IPS-18c (cell line): ENCODE data around the gene GPR180.

Experiments used
- H3K4me3 ChIP-seq: 2 replicates; pipeline ENCODE4 v1.7.0; 2013; ENCODE audit warnings: low read depth, mild to moderate bottlenecking, low read length, moderate library complexity; ENCODE audit not compliant: insufficient read depth
- H3K9me3 ChIP-seq: one replicate; pipeline ENCODE4 v1.6.1; 2013; ENCODE audit warnings: mild to moderate bottlenecking, low read length, moderate library complexity; ENCODE audit not compliant: control insufficient read depth, insufficient read depth

Gene GPR180

GRCh38 chr13:94590744-94591143, 10.9 kb upstream of the GPR180 start:
- no peaks in the 10 kb centered on the region for H3K9me3 ChIP-seq

GRCh38 chr13:94595001-94595949, 6.4 kb upstream of the GPR180 start:
- peak overlapping the region; percentile 97 for H3K4me3 ChIP-seq
- H3K9me3 ChIP-seq, result no peaks in the 10 kb centered on the region

More at GRCh38 chr13:94590744-94591143, 10.9 kb upstream of the GPR180 start:
- no peak overlapping the region for H3K4me3 ChIP-seq

GRCh38 chr13:94595950-94596574, 5.6 kb upstream of the GPR180 start, which contains the start of gene TGDS:
Gene TGDS, minus strand, starts transcription at chr13:94596152. Its CDS starts 16 bp downstream, at chr13:94596136.
- H3K4me3 ChIP-seq, result peak within 1 kb of the TSS; percentile 97
- H3K9me3 ChIP-seq, result no peaks in the 10 kb centered on the region

- Histone ChIP-seq H3K4me3 (peak overlapping the region; percentile 97; the same call in 1 of the 2 replicates), H3K9me3 (no peaks in the 10 kb centered on the region)
Observed at GRCh38 chr13:94596575-94596971, 5.1 kb upstream of the GPR180 start.

- Histone ChIP-seq H3K9me3 (no peaks in the 10 kb centered on the region), H3K4me3 (no peak overlapping the region)
Observed at GRCh38 chr13:94598281-94598680, 3.4 kb upstream of the GPR180 start.

GRCh38 chr13:94599877-94600276, 1.8 kb upstream of the GPR180 start:
- H3K9me3 ChIP-seq, result no peaks in the 10 kb centered on the region
- H3K4me3 ChIP-seq, result no peak overlapping the region

GRCh38 chr13:94602467-94602866, 810 bp downstream of the GPR180 start:
- H3K4me3 ChIP-seq, result peak overlapping the region; percentile 86
- H3K9me3 ChIP-seq, result no peaks in the 10 kb centered on the region

- Histone ChIP-seq H3K9me3 (no peaks in the 10 kb centered on the region), H3K4me3 (no peak overlapping the region)
Observed at GRCh38 chr13:94607056-94607455, 5.4 kb downstream of the GPR180 start.

- Histone ChIP-seq H3K9me3 (no peaks in the 10 kb centered on the region), H3K4me3 (no peak overlapping the region)
Observed at GRCh38 chr13:94607939-94608338, 6.3 kb downstream of the GPR180 start.

GRCh38 chr13:94608586-94608985, 6.9 kb downstream of the GPR180 start:
- Histone ChIP-seq H3K4me3 (no peak overlapping the region), H3K9me3 (no peaks in the 10 kb centered on the region)

- no peak overlapping the region for H3K4me3 ChIP-seq
- H3K9me3 ChIP-seq, result no peaks in the 10 kb centered on the region
Observed at GRCh38 chr13:94609196-94609595, 7.5 kb downstream of the GPR180 start.

- Histone ChIP-seq H3K4me3 (no peak overlapping the region), H3K9me3 (no peaks in the 10 kb centered on the region)
Observed at GRCh38 chr13:94610475-94610874, 8.8 kb downstream of the GPR180 start.

GRCh38 chr13:94612050-94612449, 10.4 kb downstream of the GPR180 start:
- H3K9me3 ChIP-seq, result no peaks in the 10 kb centered on the region
- no peak overlapping the region for H3K4me3 ChIP-seq

- H3K4me3 ChIP-seq, result no peak overlapping the region
- H3K9me3 ChIP-seq, result no peaks in the 10 kb centered on the region
Observed at GRCh38 chr13:94613051-94613450, 11.4 kb downstream of the GPR180 start.

GRCh38 chr13:94617389-94618000, 15.8 kb downstream of the GPR180 start:
- Histone ChIP-seq H3K9me3 (no peaks in the 10 kb centered on the region), H3K4me3 (no peak overlapping the region)

- H3K4me3 ChIP-seq, result no peak overlapping the region
Observed at GRCh38 chr13:94620286-94620896, 18.7 kb downstream of the GPR180 start.

GRCh38 chr13:94622344-94622743, 20.7 kb downstream of the GPR180 start:
- Histone ChIP-seq H3K4me3 (no peak overlapping the region), H3K9me3 (no peaks in the 10 kb centered on the region)

More at GRCh38 chr13:94620286-94620896, 18.7 kb downstream of the GPR180 start:
- no peaks in the 10 kb centered on the region for H3K9me3 ChIP-seq
